HCT116 (cell line): ENCODE measurements around the gene ABHD16A. TPM values are rescaled to one million over a fixed set of nuclear protein-coding genes. Genes with fewer than 3 reads are reported as not detected.

ENCODE experiments used
- ATAC-seq: fragments of 200-7000 bp; cut with Tn5 transposase; 2 replicates; pipeline ENCODE4 v1.9.1; 2020; ENCODE audit warnings: mild to moderate bottlenecking, moderate library complexity
- BruUV-seq: library from RNA; stranded (reverse); fragments of 400-500 nt; replicated peaks from 2 replicates; lab custom pipeline; 2021; lab: Mats Ljungman, UMichigan
- CTCF ChIA-PET: fragments of 300-600 bp; sonication (Branson Sonifier 250); formaldehyde crosslinking; loops from one replicate; lab custom pipeline; 2021; ENCODE audit warnings: antibody characterized with exemption; lab: Charles Lee
- POLR2A ChIA-PET: fragments of 300-600, 350-600 bp; sonication (Branson Sonifier 250); formaldehyde crosslinking; loops from one replicate; lab custom pipeline; 2021; ENCODE audit warnings: antibody characterized with exemption; lab: Charles Lee
- RAD21 ChIA-PET, 2 experiments: fragments of 300-600 bp; sonication (Branson Sonifier 250); formaldehyde crosslinking; loops; one replicate each; lab custom pipeline; 2023; ENCODE audit warnings: low total read pairs in 2 of 2; ENCODE audit not compliant: uncharacterized antibody in 2 of 2, unreplicated experiment in 2 of 2, low non-redundant PET in 1 of 2; lab: Charles Lee
- DNase-seq: peaks from one replicate; pipeline ENCODE4 v3.0.0-alpha.2; 2010; ENCODE audit warnings: low read depth, low spot score
- H2AFZ ChIP-seq: fragments of 200-600 bp; shearing (Covaris generic), sonication (generic); 2 replicates; pipeline ENCODE4 v1.6.1; 2017; ENCODE audit warnings: low read depth, mixed run types, mixed read lengths, antibody characterized with exemption, low read length; ENCODE audit not compliant: poor library complexity, severe bottlenecking
- H3K27ac ChIP-seq: 2 replicates; pipeline ENCODE4 v1.5.1; 2012; ENCODE audit warnings: low read depth, low read length
- H3K27me3 ChIP-seq: fragments of 200-600 bp; sonication (generic); 2 replicates; pipeline ENCODE4 v1.6.1; 2016; ENCODE audit warnings: mixed run types, low read length, mixed read lengths; ENCODE audit not compliant: insufficient read depth
- H3K36me3 ChIP-seq, 2 experiments: fragments of 200-500 bp in 1 of 2; fragments of 200-600 bp in 1 of 2; sonication (Bioruptor generic) in 1 of 2; sonication (generic) in 1 of 2; 2 replicates each; pipeline versions ENCODE4 v1.5.1 to v1.6.1; 2014 to 2016; ENCODE audit warnings: low read length in 2 of 2, inconsistent platforms in 1 of 2, mixed read lengths in 1 of 2, mixed run types in 1 of 2; ENCODE audit not compliant: insufficient read depth in 2 of 2, control insufficient read depth in 1 of 2
- H3K4me1 ChIP-seq, 2 experiments: fragments of 200-600 bp in 1 of 2; sonication (generic) in 1 of 2; 2 replicates each; pipeline versions ENCODE4 v1.5.1 to v1.6.1; 2012 to 2017; ENCODE audit warnings: low read length in 2 of 2, inconsistent platforms in 1 of 2, mild to moderate bottlenecking in 1 of 2, mixed read lengths in 1 of 2, mixed run types in 1 of 2, moderate library complexity in 1 of 2; ENCODE audit not compliant: insufficient read depth in 2 of 2, control insufficient read depth in 1 of 2
- H3K4me2 ChIP-seq: fragments of 200-600 bp; sonication (generic); 2 replicates; pipeline ENCODE4 v1.6.1; 2017; ENCODE audit warnings: mixed run types, low read length, mixed read lengths
- H3K4me3 ChIP-seq, 2 experiments: fragments of 200-600 bp in 1 of 2; sonication (generic) in 1 of 2; replicated peaks in 1 of 2; 2 replicates each; pipeline ENCODE4 v1.5.1; 2011 to 2016; ENCODE audit warnings: low read length in 2 of 2, control low read depth in 1 of 2, low read depth in 1 of 2, mild to moderate bottlenecking in 1 of 2, mixed read lengths in 1 of 2, mixed run types in 1 of 2
- H3K79me2 ChIP-seq: fragments of 200-600 bp; sonication (generic); 2 replicates; pipeline ENCODE4 v1.6.1; 2017; ENCODE audit warnings: mild to moderate bottlenecking, mixed run types, low read length, moderate library complexity, mixed read lengths; ENCODE audit not compliant: insufficient read depth
- H3K9ac ChIP-seq: fragments of 200-600 bp; sonication (generic); 2 replicates; pipeline ENCODE4 v1.6.1; 2016; ENCODE audit warnings: low read length, mixed read lengths
- H3K9me2 ChIP-seq: fragments of 200-600 bp; sonication (generic), shearing (Covaris generic); 2 replicates; pipeline ENCODE4 v1.6.1; 2017; ENCODE audit warnings: mixed run types, mild to moderate bottlenecking, moderate library complexity; ENCODE audit not compliant: insufficient read depth
- H3K9me3 ChIP-seq, 2 experiments: fragments of 200-500 bp in 1 of 2; fragments of 200-600 bp in 1 of 2; sonication (Bioruptor generic) in 1 of 2; sonication (generic) in 1 of 2; 2 replicates each; pipeline ENCODE4 v1.6.1; 2014 to 2017; ENCODE audit warnings: low read length in 2 of 2, mixed read lengths in 2 of 2, inconsistent platforms in 1 of 2, low read depth in 1 of 2, mild to moderate bottlenecking in 1 of 2, mixed run types in 1 of 2, moderate library complexity in 1 of 2; ENCODE audit not compliant: control insufficient read depth in 1 of 2, insufficient read depth in 1 of 2
- H4K20me1 ChIP-seq: fragments of 200-600 bp; sonication (generic), shearing (Covaris generic); 2 replicates; pipeline ENCODE4 v1.6.1; 2017; ENCODE audit warnings: mixed run types, mild to moderate bottlenecking, moderate library complexity; ENCODE audit not compliant: insufficient read depth
- ATF3 ChIP-seq: IDR thresholded peaks from 2 replicates; pipeline ENCODE4 v1.6.1; 2012
- CEBPB ChIP-seq: IDR thresholded peaks from 2 replicates; pipeline ENCODE4 v1.6.1; 2012; ENCODE audit warnings: low read depth
- CTCF ChIP-seq, 3 experiments: fragments of 200-600 bp in 1 of 3; sonication (generic) in 1 of 3; IDR thresholded peaks in 2 of 3; conservative IDR thresholded peaks in 1 of 3; 2 replicates each; pipeline ENCODE4 v1.5.1; 2012 to 2017; ENCODE audit warnings: low read depth in 2 of 3, low read length in 2 of 3, antibody characterized with exemption in 1 of 3, borderline replicate concordance in 1 of 3, control low read depth in 1 of 3, mild to moderate bottlenecking in 1 of 3, mixed read lengths in 1 of 3, mixed run types in 1 of 3, moderate library complexity in 1 of 3; ENCODE audit not compliant: insufficient read depth in 1 of 3
- ELF1 ChIP-seq: IDR thresholded peaks from 2 replicates; pipeline ENCODE4 v1.6.1; 2012; ENCODE audit warnings: low read depth, borderline replicate concordance
- POLR2A ChIP-seq: IDR thresholded peaks from 2 replicates; pipeline ENCODE4 v1.7.0; 2011; ENCODE audit warnings: borderline replicate concordance; ENCODE audit not compliant: insufficient read depth, insufficient read length; ENCODE audit errors: extremely low read depth
- SRF ChIP-seq: IDR thresholded peaks from 2 replicates; pipeline ENCODE4 v1.6.1; 2012; ENCODE audit warnings: low read depth
- TCF7L2 ChIP-seq: IDR thresholded peaks from 2 replicates; pipeline ENCODE4 v1.7.0; 2011; ENCODE audit warnings: borderline replicate concordance, inconsistent platforms; ENCODE audit not compliant: insufficient read depth, insufficient read length; ENCODE audit errors: extremely low read depth
- ZFX ChIP-seq: fragments of 450-650 bp; IDR thresholded peaks from 2 replicates; pipeline ENCODE4 v1.6.1; 2017
- intact Hi-C: fragments of 100-400 bp; cut with micrococcal nuclease; formaldehyde crosslinking; loops from 2 replicates; pipeline ENCODE4 v1.10.0; 2022
- total RNA-seq: library from RNA; stranded (reverse); gene quantifications from one replicate; pipeline ENCODE4 v1.2.1, GENCODE V29; 2021; ENCODE audit not compliant: unreplicated experiment

ABHD16A gene
- total RNA-seq, 1 experiment from 2014 or later, result 32.4 TPM

GRCh38 chr6:31717499-31718222 is 14.5 kb upstream of the ABHD16A start:
- Histone ChIP-seq H3K27ac (no peak overlapping the region; the same call in 1 of the 2 replicates), H4K20me1 (no peaks in the 10 kb centered on the region), H3K4me1 (peaks cover 39 to 54% of the 10 kb centered on the region in 2 experiments), H3K9me3 (no peaks in the 10 kb centered on the region), H2AFZ (no peak overlapping the region), H3K27me3 (no peaks in the 10 kb centered on the region), H3K9me2 (no peaks in the 10 kb centered on the region), H3K36me3 (no peaks in the 10 kb centered on the region), H3K4me3 (peak overlapping the region in 1 of 2 experiments; percentile 14; a peak in 2 of 4 replicates), H3K9ac (no peak overlapping the region)
- RAD21 ChIA-PET, result no interaction called here
- POLR2A ChIA-PET, result no interaction called here
- intact Hi-C loops, result no loop called here
- CTCF ChIA-PET, result no interaction called here
- ATAC-seq (peak; percentile 44), DNase-seq (no peak)
- TF ChIP-seq CEBPB (no peak), CTCF (IDR thresholded peaks at IDR 0.05 in 2 of 3, conservative IDR thresholded peaks at IDR 0.05 in 1 of 3; ENCODE audit: borderline replicate concordance in 1 of 3, insufficient read depth in 1 of 3, low read depth in 2 of 3, low read length in 2 of 3) (peak in 2 of 3 experiments; percentile 13 to 40; a peak in 2 of 6 replicates), ZFX (no peak), TCF7L2 (no peak), ATF3 (no peak), SRF (no peak), POLR2A (no peak), ELF1 (no peak)
- TF ChIP-seq, all 23 proteins: peak for 1
- no TSS peak for BruUV-seq
- Histone ChIP-seq H3K79me2 (no peaks in the 10 kb centered on the region), H3K4me2 (peak overlapping the region; percentile 68)
